Activated naive CD4-positive, alpha-beta T cell treated with anti-CD3 and anti-CD28 coated beads for 36 hours (primary cell): ENCODE results near the gene DTWD1. TPM values are rescaled to one million over a fixed set of nuclear protein-coding genes. Genes with fewer than 3 reads are reported as not detected.
"Not testable (repeated sequence)": the region's sequence is repeated elsewhere in the genome, so short reads cannot be mapped to it uniquely, and the experiment has no call there.

Experiments
- CTCF ChIA-PET: fragments of 350-600 bp; sonication (Branson Sonifier 250); formaldehyde crosslinking; loops from one replicate; lab custom pipeline; 2021; ENCODE audit warnings: antibody characterized with exemption; lab: Charles Lee
- DNase-seq: peaks from one replicate; pipeline ENCODE4 v3.0.0-alpha.2; 2020
- H3K27ac Mint-ChIP-seq: one replicate; pipeline ENCODE4 v1.8.0; 2021; ENCODE audit warnings: mild to moderate bottlenecking, mixed read lengths
- H3K27me3 Mint-ChIP-seq: one replicate; pipeline ENCODE4 v1.8.0; 2021; ENCODE audit warnings: low read depth, mixed read lengths
- H3K36me3 Mint-ChIP-seq: one replicate; pipeline ENCODE4 v1.8.0; 2021; ENCODE audit warnings: low read depth, mixed read lengths
- H3K4me1 Mint-ChIP-seq: one replicate; pipeline ENCODE4 v1.8.0; 2021; ENCODE audit warnings: low read depth, mixed read lengths
- H3K4me3 Mint-ChIP-seq: one replicate; pipeline ENCODE4 v1.8.0; 2021; ENCODE audit warnings: mild to moderate bottlenecking, moderate library complexity, mixed read lengths
- H3K9me3 Mint-ChIP-seq: one replicate; pipeline ENCODE4 v1.8.0; 2021; ENCODE audit warnings: mixed read lengths
- intact Hi-C: fragments of 100-400 bp; cut with micrococcal nuclease; formaldehyde crosslinking; loops from one replicate; pipeline ENCODE4 v1.15.1; 2023
- total RNA-seq, 2 experiments: library from RNA; stranded (reverse); gene quantifications; one replicate each; pipeline ENCODE4 v1.2.3, GENCODE V29; 2021

Gene DTWD1
- total RNA-seq, 2 experiments from 2014 or later: 18.5 to 19.4 TPM

GRCh38 chr15:49693498-49693897 lies 72.7 kb downstream of the DTWD1 start:
- Mint-ChIP-seq H3K27me3 (peaks cover 7% of the 10 kb centered on the region), H3K4me3 (no peak overlapping the region), H3K27ac (no peak overlapping the region), H3K4me1 (no peaks in the 10 kb centered on the region), H3K36me3 (no peaks in the 10 kb centered on the region), H3K9me3 (no peaks in the 10 kb centered on the region)
- DNase-seq: no peak
- intact Hi-C loops: no loop called here
- CTCF ChIA-PET: no interaction called here

DNA sequence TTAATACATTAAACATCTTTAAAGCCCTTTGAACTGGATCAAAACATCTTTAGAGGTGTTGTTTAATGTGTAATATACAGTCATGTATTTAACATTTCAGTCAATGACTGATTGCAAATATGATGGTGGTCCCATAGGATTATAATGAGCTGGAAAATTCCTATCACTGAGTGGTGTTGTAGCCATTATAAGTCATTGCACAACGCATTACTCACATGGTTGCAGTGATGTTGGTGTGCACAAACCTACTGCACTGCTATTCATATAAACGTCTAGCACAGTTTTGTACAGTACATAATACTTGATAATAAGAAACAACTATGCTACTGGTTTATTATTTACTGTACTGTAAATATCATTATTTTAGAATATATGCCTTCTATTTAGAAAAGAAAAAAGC lies 75.6 kb downstream of the DTWD1 start:
- intact Hi-C loops: no loop called here
- CTCF ChIA-PET: no interaction called here
- no peaks in the 10 kb centered on the region for H3K36me3 Mint-ChIP-seq
- no peak for DNase-seq
- no peaks in the 10 kb centered on the region for H3K4me1 Mint-ChIP-seq
- no peak overlapping the region for H3K27ac Mint-ChIP-seq
- peaks cover 3% of the 10 kb centered on the region for H3K27me3 Mint-ChIP-seq
- H3K4me3 Mint-ChIP-seq: no peak overlapping the region
- no peaks in the 10 kb centered on the region for H3K9me3 Mint-ChIP-seq

- intact Hi-C loops: no loop called here
These were observed 76.3 kb downstream of the DTWD1 start for GRCh38 chr15:49697121-49697520.

DNA sequence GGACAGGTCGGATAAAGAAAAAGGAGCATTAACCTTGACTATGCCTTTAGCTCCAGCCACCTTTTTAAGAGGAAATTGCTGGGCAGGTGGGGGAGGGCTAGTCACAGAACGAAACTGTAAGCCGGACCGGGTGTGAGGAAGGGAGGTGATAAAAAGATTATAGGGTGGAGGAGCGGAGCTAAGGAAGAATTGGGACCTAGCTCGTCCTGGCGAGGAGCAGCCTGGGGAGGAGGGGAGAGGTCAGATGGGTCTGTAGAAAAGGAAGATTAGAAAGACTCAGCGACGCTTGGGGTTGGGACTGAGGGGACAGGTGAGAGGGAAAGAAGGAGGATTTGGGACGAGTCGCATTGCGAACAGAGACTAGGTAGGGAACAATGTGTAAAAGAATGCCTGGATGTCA lies 82.1 kb downstream of the DTWD1 start:
- H3K4me1 Mint-ChIP-seq, H3K4me3 Mint-ChIP-seq, DNase-seq, H3K9me3 Mint-ChIP-seq, H3K27ac Mint-ChIP-seq, CTCF ChIA-PET, intact Hi-C loops, H3K27me3 Mint-ChIP-seq, H3K36me3 Mint-ChIP-seq: not testable (repeated sequence)

More at GRCh38 chr15:49697121-49697520, 76.3 kb downstream of the DTWD1 start:
- Mint-ChIP-seq H3K9me3 (no peaks in the 10 kb centered on the region), H3K36me3 (no peaks in the 10 kb centered on the region), H3K4me1 (no peaks in the 10 kb centered on the region), H3K27ac (no peak overlapping the region), H3K27me3 (no peaks in the 10 kb centered on the region), H3K4me3 (no peak overlapping the region)
- DNase-seq: no peak
- CTCF ChIA-PET: no interaction called here

Other genes with a start within 250 kb of the DTWD1 start
- not detected for gene FGF7, start 197.8 kb upstream of the DTWD1 start, total RNA-seq
- gene FAM227B, start 230 bp upstream of the DTWD1 start, total RNA-seq: 1 to 10 TPM; 2.0 to 2.8 TPM